CD14-positive monocyte (primary cell): ENCODE results near the gene NRSN1. TPM values are rescaled to one million over a fixed set of nuclear protein-coding genes. Genes with fewer than 3 reads are reported as not detected.

Experiments used
- DNase-seq, 3 donors: peaks; one replicate each; pipeline ENCODE4 v3.0.0-alpha.2; 2011 to 2022
- H2AFZ ChIP-seq: 2 replicates; pipeline ENCODE4 v1.6.0; 2012; ENCODE audit warnings: mild to moderate bottlenecking, low read depth, low read length, inconsistent platforms; ENCODE audit not compliant: insufficient read depth, poor library complexity, severe bottlenecking
- H3K27ac ChIP-seq, 2 donors: 1 replicate in 1 of 2; 2 replicates in 1 of 2; pipeline ENCODE4 v1.5.1; 2012 to 2013; ENCODE audit warnings: low read length in 2 of 2, control low read depth in 1 of 2, inconsistent platforms in 1 of 2, low read depth in 1 of 2, mild to moderate bottlenecking in 1 of 2
- H3K27me3 ChIP-seq, 2 donors: one replicate each; pipeline versions ENCODE4 v1.6.0 to v1.6.1; 2011 to 2013; ENCODE audit warnings: low read length in 2 of 2; ENCODE audit not compliant: control insufficient read depth in 2 of 2, insufficient read depth in 2 of 2
- H3K36me3 ChIP-seq, 2 donors: replicated peaks in 1 of 2; 1 replicate in 1 of 2; 2 replicates in 1 of 2; pipeline versions ENCODE4 v1.5.1 to v1.6.1; 2012 to 2013; ENCODE audit warnings: low read length in 2 of 2, control low read depth in 1 of 2, inconsistent platforms in 1 of 2, mild to moderate bottlenecking in 1 of 2; ENCODE audit not compliant: insufficient read depth in 2 of 2, control insufficient read depth in 1 of 2
- H3K4me1 ChIP-seq, 2 donors: 1 replicate in 1 of 2; 2 replicates in 1 of 2; pipeline versions ENCODE4 v1.5.1 to v1.6.1; 2012 to 2013; ENCODE audit warnings: low read length in 2 of 2, control low read depth in 1 of 2, inconsistent platforms in 1 of 2, mild to moderate bottlenecking in 1 of 2, moderate library complexity in 1 of 2; ENCODE audit not compliant: insufficient read depth in 2 of 2, control insufficient read depth in 1 of 2
- H3K4me2 ChIP-seq: replicated peaks from 2 replicates; pipeline ENCODE3; 2012; ENCODE audit warnings: low read length, moderate library complexity, mild to moderate bottlenecking; ENCODE audit not compliant: poor library complexity, severe bottlenecking; ENCODE audit errors: extremely low read depth
- H3K4me3 ChIP-seq, 3 experiments: fragments of 200-600 bp in 1 of 3; sonication (generic) in 1 of 3; replicated peaks in 1 of 3; 1 replicate in 2 of 3; 2 replicates in 1 of 3; pipeline ENCODE4 v1.5.1; 2011 to 2013; ENCODE audit warnings: low read length in 3 of 3, mild to moderate bottlenecking in 3 of 3, control low read depth in 2 of 3, low read depth in 2 of 3, inconsistent platforms in 1 of 3, moderate library complexity in 1 of 3
- H3K79me2 ChIP-seq: 2 replicates; pipeline ENCODE4 v1.6.0; 2012; ENCODE audit warnings: mild to moderate bottlenecking, control low read depth, inconsistent platforms, low read length, moderate library complexity; ENCODE audit not compliant: insufficient read depth
- H3K9ac ChIP-seq: 2 replicates; pipeline ENCODE4 v1.6.0; 2017; ENCODE audit warnings: low read length, mild to moderate bottlenecking; ENCODE audit not compliant: insufficient read depth, poor library complexity, severe bottlenecking
- H3K9me3 ChIP-seq, 2 donors: replicated peaks in 1 of 2; 1 replicate in 1 of 2; 2 replicates in 1 of 2; pipeline versions ENCODE4 v1.5.1 to v1.6.1; 2012 to 2013; ENCODE audit warnings: low read length in 2 of 2, control low read depth in 1 of 2; ENCODE audit not compliant: control insufficient read depth in 1 of 2, insufficient read depth in 1 of 2
- H4K20me1 ChIP-seq: 2 replicates; pipeline ENCODE4 v1.6.0; 2012; ENCODE audit warnings: mild to moderate bottlenecking, low read length, control low read depth, moderate library complexity; ENCODE audit not compliant: insufficient read depth
- H3K27ac Mint-ChIP-seq, 7 donors: one replicate each; pipeline ENCODE4 v1.8.0; 2020; ENCODE audit warnings: mild to moderate bottlenecking in 7 of 7, mixed read lengths in 7 of 7, moderate library complexity in 6 of 7, inconsistent platforms in 2 of 7
- H3K27me3 Mint-ChIP-seq, 3 donors: one replicate each; pipeline ENCODE4 v1.8.0; 2021 to 2022; ENCODE audit warnings: low read depth in 3 of 3, mild to moderate bottlenecking in 3 of 3, mixed read lengths in 3 of 3, moderate library complexity in 3 of 3, inconsistent platforms in 1 of 3
- H3K36me3 Mint-ChIP-seq, 2 donors: one replicate each; pipeline ENCODE4 v1.8.0; 2020; ENCODE audit warnings: mixed read lengths in 2 of 2, inconsistent platforms in 1 of 2, mild to moderate bottlenecking in 1 of 2
- H3K4me1 Mint-ChIP-seq: one replicate; pipeline ENCODE4 v1.8.0; 2020; ENCODE audit warnings: mild to moderate bottlenecking, mixed read lengths
- H3K4me3 Mint-ChIP-seq, 2 donors: one replicate each; pipeline ENCODE4 v1.8.0; 2020; ENCODE audit warnings: mild to moderate bottlenecking in 2 of 2, mixed read lengths in 2 of 2, moderate library complexity in 1 of 2
- H3K9me3 Mint-ChIP-seq, 7 donors: one replicate each; pipeline ENCODE4 v1.8.0; 2020 to 2022; ENCODE audit warnings: mixed read lengths in 7 of 7, mild to moderate bottlenecking in 6 of 7, moderate library complexity in 6 of 7, inconsistent platforms in 2 of 7
- WGBS: methylation state at CpG from one replicate; pipeline ENCODE4 v1.1.5; 2013; ENCODE audit warnings: missing lambda C conversion rate; ENCODE audit not compliant: insufficient coverage; 5-methylcytosine and 5-hydroxymethylcytosine counted together
- intact Hi-C, 2 donors: fragments of 100-400 bp; cut with micrococcal nuclease; formaldehyde crosslinking; loops; one replicate each; pipeline versions ENCODE4 v1.15.0 to v1.15.1; 2023
- polyA plus RNA-seq, 3 donors: library from polyadenylated mRNA; depleted of rRNA in 1 of 3; unstranded in 2 of 3; stranded (reverse) in 1 of 3; fragments of 300-500 nt in 2 of 3; fragments of >200 nt in 1 of 3; fragmentation: Illumina TruSeq in 2 of 3; gene quantifications; 1 replicate in 2 of 3; 2 replicates in 1 of 3; pipeline ENCODE4 v1.2.3, GENCODE V29; 2012 to 2021
- TF ChIP-seq, protein P1 (sequence below): fragments of 200-600 bp; IDR thresholded peaks from one replicate; pipeline ENCODE4 v1.8.0; 2022; ENCODE audit warnings: antibody characterized with exemption, mild to moderate bottlenecking

NRSN1 gene
- polyA plus RNA-seq, 3 donors = not detected

- no peak for DNase-seq
- TF ChIP-seq, protein P1, sequence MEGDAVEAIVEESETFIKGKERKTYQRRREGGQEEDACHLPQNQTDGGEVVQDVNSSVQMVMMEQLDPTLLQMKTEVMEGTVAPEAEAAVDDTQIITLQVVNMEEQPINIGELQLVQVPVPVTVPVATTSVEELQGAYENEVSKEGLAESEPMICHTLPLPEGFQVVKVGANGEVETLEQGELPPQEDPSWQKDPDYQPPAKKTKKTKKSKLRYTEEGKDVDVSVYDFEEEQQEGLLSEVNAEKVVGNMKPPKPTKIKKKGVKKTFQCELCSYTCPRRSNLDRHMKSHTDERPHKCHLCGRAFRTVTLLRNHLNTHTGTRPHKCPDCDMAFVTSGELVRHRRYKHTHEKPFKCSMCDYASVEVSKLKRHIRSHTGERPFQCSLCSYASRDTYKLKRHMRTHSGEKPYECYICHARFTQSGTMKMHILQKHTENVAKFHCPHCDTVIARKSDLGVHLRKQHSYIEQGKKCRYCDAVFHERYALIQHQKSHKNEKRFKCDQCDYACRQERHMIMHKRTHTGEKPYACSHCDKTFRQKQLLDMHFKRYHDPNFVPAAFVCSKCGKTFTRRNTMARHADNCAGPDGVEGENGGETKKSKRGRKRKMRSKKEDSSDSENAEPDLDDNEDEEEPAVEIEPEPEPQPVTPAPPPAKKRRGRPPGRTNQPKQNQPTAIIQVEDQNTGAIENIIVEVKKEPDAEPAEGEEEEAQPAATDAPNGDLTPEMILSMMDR = no peak
- Histone ChIP-seq H3K9ac (no peak overlapping the region), H3K4me3 (no peak overlapping the region), H3K79me2 (no peaks in the 10 kb centered on the region), H3K4me1 (no peaks in the 10 kb centered on the region), H3K27ac (no peak overlapping the region), H3K9me3 (no peaks in the 10 kb centered on the region), H4K20me1 (no peaks in the 10 kb centered on the region), H2AFZ (no peak overlapping the region), H3K4me2 (no peak overlapping the region), H3K27me3 (no peaks in the 10 kb centered on the region), H3K36me3 (no peaks in the 10 kb centered on the region)
- Mint-ChIP-seq H3K36me3 (no peaks in the 10 kb centered on the region), H3K4me1 (no peaks in the 10 kb centered on the region), H3K4me3 (no peak overlapping the region), H3K27me3 (no peaks in the 10 kb centered on the region), H3K27ac (no peak overlapping the region), H3K9me3 (peaks cover 0 to 8% (median 3%) of the 10 kb centered on the region in 7 donors)
- no CpG with 5 or more reads among the region's 1 CpG for WGBS
- intact Hi-C loops = no loop called here
These were observed 25.8 kb upstream of the NRSN1 start for GRCh38 chr6:24100024-24100769.

GRCh38 chr6:24100770-24101155, 25.3 kb upstream of the NRSN1 start:
- no peaks in the 10 kb centered on the region for H3K4me1 Mint-ChIP-seq
- Histone ChIP-seq H3K4me3 (no peak overlapping the region), H3K4me1 (no peaks in the 10 kb centered on the region), H3K9ac (no peak overlapping the region), H3K36me3 (no peaks in the 10 kb centered on the region), H3K4me2 (no peak overlapping the region), H2AFZ (no peak overlapping the region), H3K27ac (no peak overlapping the region), H4K20me1 (no peaks in the 10 kb centered on the region), H3K9me3 (no peaks in the 10 kb centered on the region), H3K79me2 (no peaks in the 10 kb centered on the region), H3K27me3 (no peaks in the 10 kb centered on the region)
- no peak for DNase-seq
- WGBS = no CpG with 5 or more reads among the region's 2 CpGs
- no peaks in the 10 kb centered on the region for H3K36me3 Mint-ChIP-seq
- H3K27ac Mint-ChIP-seq = no peak overlapping the region
- TF ChIP-seq, protein P1 = no peak
- H3K4me3 Mint-ChIP-seq = no peak overlapping the region
- H3K27me3 Mint-ChIP-seq = no peaks in the 10 kb centered on the region
- peaks cover 0 to 5% (median 2%) of the 10 kb centered on the region in 7 donors for H3K9me3 Mint-ChIP-seq
- intact Hi-C loops = no loop called here
